Adrenal gland (tissue), 12 donors: ENCODE data around the gene ACE2. TPM values are rescaled to one million over a fixed set of nuclear protein-coding genes. Genes with fewer than 3 reads are reported as not detected.

ENCODE experiments used
- DNase-seq, 7 donors: peaks; one replicate each; pipeline ENCODE4 v3.0.0-alpha.2; 2019 to 2020
- H3K27ac ChIP-seq, 5 donors: fragments of 200-600 bp; sonication (generic) in 4 of 5; 1 replicate in 3 of 5; 2 replicates in 2 of 5; pipeline versions ENCODE4 v1.5.1 to v1.8.0; 2016 to 2020; ENCODE audit warnings: mild to moderate bottlenecking in 1 of 5
- H3K27me3 ChIP-seq: fragments of 200-600 bp; 2 replicates; pipeline ENCODE4 v1.8.0; 2021
- H3K36me3 ChIP-seq, 2 donors: fragments of 200-600 bp; replicated peaks in 1 of 2; 1 replicate in 1 of 2; 2 replicates in 1 of 2; pipeline versions ENCODE4 v1.5.1 to v1.8.0; 2018 to 2022
- H3K4me1 ChIP-seq, 2 donors: fragments of 200-600 bp; replicated peaks in 1 of 2; 1 replicate in 1 of 2; 2 replicates in 1 of 2; pipeline versions ENCODE4 v1.5.1 to v1.8.0; 2018 to 2021
- H3K4me3 ChIP-seq, 4 donors: fragments of 200-600 bp; sonication (generic) in 3 of 4; one replicate each; pipeline ENCODE4 v1.5.1; 2016 to 2018
- H3K9me3 ChIP-seq, 3 donors: fragments of 200-600 bp; sonication (generic) in 1 of 3; replicated peaks in 1 of 3; 1 replicate in 2 of 3; 2 replicates in 1 of 3; pipeline versions ENCODE4 v1.5.1 to v1.8.0; 2016 to 2021
- POLR2A ChIP-seq, 2 donors: fragments of 450-650 bp; IDR thresholded peaks; one replicate each; pipeline ENCODE4 v1.6.1; 2017; ENCODE audit warnings: antibody characterized with exemption in 2 of 2, mild to moderate bottlenecking in 2 of 2, moderate library complexity in 1 of 2
- WGBS, 4 donors: extraction: QIAGEN DNeasy Blood & Tissue Kit in 2 of 4; methylation state at CpG; one replicate each; pipeline versions ENCODE4 v1.1.5 to v1.1.7; 2013 to 2017; 5-methylcytosine and 5-hydroxymethylcytosine counted together
- intact Hi-C, 2 donors: fragments of 100-400 bp; cut with DNase I; formaldehyde crosslinking; loops; one replicate each; pipeline versions ENCODE4 v1.14.1 to v1.15.0; 2022 to 2023
- polyA plus RNA-seq, 3 donors: library from polyadenylated mRNA; stranded (reverse); fragments of 200-250 nt in 2 of 3; fragments of 350-450 nt in 1 of 3; fragmentation: Illumina TruSeq in 1 of 3; extraction: RNeasy Lipid Tissue Mini Kit (QIAGEN cat#74804) in 1 of 3; gene quantifications; one replicate each; pipeline ENCODE4 v1.2.3, GENCODE V29; 2013 to 2014
- total RNA-seq, 9 donors: library from RNA; depleted of rRNA in 4 of 9; stranded (reverse); fragments of >200 nt in 4 of 9; fragments of 120-200 nt in 1 of 9; fragmentation: NEBNext Ultra II Directional in 1 of 9; extraction: Animal tissue kit (Norgen Biotek cat#: 25700) in 1 of 9; gene quantifications; one replicate each; pipeline versions ENCODE4 v1.1.0 to v1.2.4, GENCODE V29; 2013 to 2023
- TF ChIP-seq, protein P1 (sequence below), 6 experiments: fragments of 450-650 bp in 4 of 6; fragments of 200-600 bp in 2 of 6; sonication (generic) in 1 of 6; IDR thresholded peaks; 1 replicate in 5 of 6; 2 replicates in 1 of 6; pipeline versions ENCODE4 v1.5.1 to v1.8.0; 2016 to 2021; ENCODE audit warnings: antibody characterized with exemption in 6 of 6, mild to moderate bottlenecking in 2 of 6, moderate library complexity in 1 of 6
- donor health status: healthy with polysubstance abuse.
- donor health status: Bipolar disorder and iron deficiency.
- donor health status: DM: yes; HTN: yes; CAD: no.
- donor health status: DM: no; HTN: no; CAD: no.
- donor health status: DM: no; HTN: no; CAD: no.
- donor health status: DM: yes; HTN: yes; CAD: no.

ACE2 gene
- total and polyA plus RNA-seq, 12 donors = 0.35 to 3.9 (median 0.73) TPM

DNA sequence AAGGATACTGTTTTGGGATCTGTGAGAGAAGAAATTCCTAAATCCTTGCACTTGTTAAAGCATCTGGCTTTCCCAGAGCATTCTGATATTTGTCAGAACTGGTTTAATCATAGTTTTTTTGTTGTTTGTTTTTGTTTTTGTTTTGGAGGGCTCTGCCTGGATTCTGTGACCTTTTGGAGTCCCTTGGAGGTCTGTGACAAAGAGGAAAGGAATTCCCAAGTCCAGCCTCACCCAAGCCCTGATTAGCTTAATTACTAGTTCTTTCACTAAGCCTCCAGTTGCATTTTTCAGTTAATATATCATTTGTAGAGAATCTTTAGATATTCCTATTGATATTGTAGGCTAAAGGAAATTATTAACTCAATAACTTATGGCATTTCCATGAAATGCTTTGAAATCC is 711 bp downstream of the ACE2 start:
- Histone ChIP-seq H3K36me3 (no peaks in the 10 kb centered on the region), H3K9me3 (no peaks in the 10 kb centered on the region), H3K27me3 (peaks cover 3% of the 10 kb centered on the region), H3K4me3 (no peak overlapping the region), H3K27ac (no peak overlapping the region), H3K4me1 (no peaks in the 10 kb centered on the region)
- DNase-seq = no peak
- TF ChIP-seq, protein P1, sequence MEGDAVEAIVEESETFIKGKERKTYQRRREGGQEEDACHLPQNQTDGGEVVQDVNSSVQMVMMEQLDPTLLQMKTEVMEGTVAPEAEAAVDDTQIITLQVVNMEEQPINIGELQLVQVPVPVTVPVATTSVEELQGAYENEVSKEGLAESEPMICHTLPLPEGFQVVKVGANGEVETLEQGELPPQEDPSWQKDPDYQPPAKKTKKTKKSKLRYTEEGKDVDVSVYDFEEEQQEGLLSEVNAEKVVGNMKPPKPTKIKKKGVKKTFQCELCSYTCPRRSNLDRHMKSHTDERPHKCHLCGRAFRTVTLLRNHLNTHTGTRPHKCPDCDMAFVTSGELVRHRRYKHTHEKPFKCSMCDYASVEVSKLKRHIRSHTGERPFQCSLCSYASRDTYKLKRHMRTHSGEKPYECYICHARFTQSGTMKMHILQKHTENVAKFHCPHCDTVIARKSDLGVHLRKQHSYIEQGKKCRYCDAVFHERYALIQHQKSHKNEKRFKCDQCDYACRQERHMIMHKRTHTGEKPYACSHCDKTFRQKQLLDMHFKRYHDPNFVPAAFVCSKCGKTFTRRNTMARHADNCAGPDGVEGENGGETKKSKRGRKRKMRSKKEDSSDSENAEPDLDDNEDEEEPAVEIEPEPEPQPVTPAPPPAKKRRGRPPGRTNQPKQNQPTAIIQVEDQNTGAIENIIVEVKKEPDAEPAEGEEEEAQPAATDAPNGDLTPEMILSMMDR (IDR thresholded peaks at IDR 0.05) = no peak
- intact Hi-C loops = no loop called here

DNA sequence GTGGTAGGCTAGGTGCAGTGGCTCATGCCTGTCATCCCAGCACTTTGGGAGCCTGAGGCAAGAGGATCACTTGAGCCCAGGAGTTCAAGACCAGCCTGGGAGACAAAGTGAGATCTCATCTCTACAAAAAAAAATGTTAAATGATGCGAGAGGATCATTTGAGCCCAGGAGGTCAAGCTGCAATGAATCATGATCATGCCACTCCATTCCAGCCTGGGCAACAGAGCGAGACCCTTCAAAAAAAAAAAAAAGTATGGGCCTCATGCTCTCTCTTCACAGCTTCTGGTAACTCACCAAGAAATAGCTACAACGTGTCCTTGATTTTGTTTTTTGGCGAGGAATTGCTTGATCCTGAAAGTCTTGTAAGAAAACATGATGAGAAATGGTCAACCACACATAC is 1.3 kb downstream of the ACE2 start:
- 49 to 66% (median 63%) methylated on average over 4 of the region's 4 CpGs for WGBS, 4 donors
- intact Hi-C loops = no loop called here

DNA sequence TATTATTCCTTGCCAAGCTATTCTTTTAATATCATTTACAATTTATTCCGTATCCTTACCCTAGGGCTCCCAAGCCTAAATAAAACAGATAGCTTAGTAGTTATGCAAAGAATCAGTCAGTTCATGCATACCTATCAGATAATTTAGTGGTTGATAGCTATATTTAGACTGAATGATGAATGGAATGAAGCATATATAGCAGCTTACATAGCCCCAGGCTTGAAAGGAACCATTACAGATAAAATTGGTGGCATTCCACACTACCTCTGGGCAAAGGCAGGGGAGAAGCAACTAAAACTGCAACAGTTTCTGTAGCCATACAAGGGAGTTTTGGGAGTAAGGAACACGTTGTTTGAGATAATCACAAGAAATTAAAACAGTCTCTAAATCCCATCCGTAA is 2.7 kb downstream of the ACE2 start:
- Histone ChIP-seq H3K4me3 (no peak overlapping the region), H3K9me3 (no peaks in the 10 kb centered on the region), H3K36me3 (no peaks in the 10 kb centered on the region), H3K27me3 (no peaks in the 10 kb centered on the region), H3K27ac (no peak overlapping the region), H3K4me1 (no peaks in the 10 kb centered on the region)
- WGBS, 4 donors = 64 to 84% (median 79%) methylated on average over 3 of the region's 3 CpGs
- intact Hi-C loops = no loop called here
- DNase-seq = no peak
- no peak for TF ChIP-seq POLR2A (IDR thresholded peaks at IDR 0.05)
- TF ChIP-seq, protein P1 (IDR thresholded peaks at IDR 0.05) = no peak

More for the DNA sequence above, 1.3 kb downstream of the ACE2 start:
- no peaks in the 10 kb centered on the region for H3K36me3 ChIP-seq
- H3K27me3 ChIP-seq = peaks cover 1% of the 10 kb centered on the region
- no peak for TF ChIP-seq POLR2A (IDR thresholded peaks at IDR 0.05)
- TF ChIP-seq, protein P1 (IDR thresholded peaks at IDR 0.05) = no peak
- no peak overlapping the region for H3K27ac ChIP-seq
- DNase-seq = no peak
- no peaks in the 10 kb centered on the region for H3K9me3 ChIP-seq
- H3K4me3 ChIP-seq = no peak overlapping the region
- no peaks in the 10 kb centered on the region for H3K4me1 ChIP-seq

DNA sequence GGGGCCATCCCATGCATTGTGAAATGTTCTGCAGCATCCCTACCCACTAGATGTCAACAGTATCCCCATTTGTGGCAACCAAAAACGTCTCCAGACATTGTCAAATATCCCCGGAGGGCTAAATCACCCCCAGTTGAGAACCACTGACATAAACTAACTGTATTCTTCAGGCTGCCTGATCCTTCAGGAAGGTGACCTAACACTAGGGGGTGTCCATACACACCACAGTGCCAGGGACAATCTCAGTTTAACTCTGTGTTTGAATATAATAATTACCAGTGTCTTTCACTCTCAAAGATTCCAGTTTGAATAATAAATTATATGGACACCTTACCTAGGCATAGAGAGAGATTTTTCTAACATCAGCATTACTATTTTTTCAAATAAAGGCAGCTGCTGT is 6.4 kb downstream of the ACE2 start:
- no peak overlapping the region for H3K4me3 ChIP-seq
- H3K36me3 ChIP-seq = no peaks in the 10 kb centered on the region
- no peaks in the 10 kb centered on the region for H3K9me3 ChIP-seq
- DNase-seq = no peak
- peaks cover 10% of the 10 kb centered on the region for H3K27me3 ChIP-seq
- intact Hi-C loops = no loop called here
- H3K4me1 ChIP-seq = no peaks in the 10 kb centered on the region
- no peak overlapping the region for H3K27ac ChIP-seq
- WGBS, 4 donors = 53 to 61% (median 59%) methylated on average over 2 of the region's 2 CpGs
- TF ChIP-seq, protein P1 (IDR thresholded peaks at IDR 0.05) = no peak
- TF ChIP-seq POLR2A (IDR thresholded peaks at IDR 0.05) = no peak
